GM18526 (cell line): ENCODE data around the gene LINC01488.

ENCODE experiments used
- POLR2A ChIP-seq: IDR thresholded peaks from 3 replicates; pipeline ENCODE4 v1.6.1; 2011; ENCODE audit not compliant: insufficient read length; ENCODE audit errors: extremely low read depth

LINC01488 gene

DNA sequence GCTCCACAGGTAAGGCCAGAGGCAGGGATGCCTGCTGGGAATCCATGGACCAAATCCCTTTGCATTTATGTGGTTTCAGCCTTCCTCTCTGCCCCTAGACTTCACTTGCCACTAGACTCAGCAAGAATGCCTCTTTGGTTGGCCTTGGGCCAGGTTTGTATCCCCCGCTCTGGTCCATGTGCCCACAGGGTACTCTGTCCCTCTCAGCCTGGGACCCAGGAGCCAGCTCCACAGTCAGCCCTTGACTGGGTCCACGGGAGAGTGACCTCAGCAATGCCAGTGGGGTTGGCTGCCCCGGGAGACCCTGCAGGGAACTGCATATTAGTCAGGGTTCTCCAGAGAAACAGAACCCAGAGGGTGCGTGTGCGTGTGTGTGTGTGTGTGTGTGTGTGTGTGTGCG is 28.3 kb upstream of the LINC01488 start:
- TF ChIP-seq POLR2A = no peak

DNA sequence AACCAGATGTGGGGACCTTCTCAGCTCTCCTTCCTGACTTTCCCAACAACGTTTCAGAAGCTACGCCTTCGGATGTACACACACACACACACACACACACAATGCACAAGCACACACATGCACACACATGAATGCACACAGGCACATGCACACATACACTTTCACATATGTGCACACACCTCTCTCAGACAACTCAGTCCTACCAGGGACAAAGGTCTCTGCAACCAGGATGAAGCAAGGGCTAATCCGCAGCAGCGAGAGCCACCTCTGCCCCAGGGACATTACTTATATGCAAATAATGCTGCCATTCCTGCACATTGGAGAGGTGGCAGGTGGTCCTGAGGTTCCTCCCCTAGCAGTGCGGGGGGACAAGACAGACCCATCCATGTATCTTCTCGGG is 27.4 kb upstream of the LINC01488 start:
- TF ChIP-seq POLR2A = no peak

DNA sequence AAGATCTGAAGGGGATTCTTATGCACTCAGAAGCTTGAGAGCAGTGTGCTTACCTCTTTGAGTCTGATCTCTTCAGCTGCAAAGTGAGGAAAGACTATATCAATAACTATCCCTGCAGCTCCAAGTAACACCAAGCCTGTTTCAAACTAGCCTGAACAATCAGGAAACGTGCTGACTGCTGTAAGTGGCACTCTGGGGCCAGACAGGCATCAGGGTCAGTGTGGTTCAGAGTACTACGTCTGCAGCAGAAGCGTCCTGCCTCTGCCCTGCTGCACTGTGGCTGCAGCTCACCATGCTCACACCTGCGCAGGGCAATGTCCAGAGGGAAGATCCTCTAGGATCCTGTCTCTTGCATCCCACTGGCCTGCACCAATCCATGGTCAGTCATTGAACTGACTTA is 25.5 kb upstream of the LINC01488 start:
- TF ChIP-seq POLR2A = no peak

DNA sequence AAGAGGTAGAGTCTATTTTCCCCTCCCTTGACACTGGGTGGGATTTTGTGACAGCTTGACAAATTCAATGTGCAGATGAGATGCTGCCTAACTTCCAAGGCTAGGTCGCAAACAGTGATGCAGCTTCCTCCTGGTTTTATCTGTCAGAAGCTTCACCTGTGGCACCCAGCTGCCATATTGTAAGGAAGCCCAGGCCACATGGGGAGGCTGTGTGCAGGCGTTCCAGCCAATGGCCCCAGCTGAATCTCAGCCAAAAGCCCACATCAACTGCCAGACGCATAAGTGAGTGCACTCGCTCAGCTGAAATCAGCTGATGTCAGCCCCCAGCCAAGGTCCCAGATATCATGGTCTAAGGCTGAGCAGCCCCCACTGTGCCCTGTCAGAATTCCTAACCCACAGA is 24.8 kb upstream of the LINC01488 start:
- TF ChIP-seq POLR2A = no peak

DNA sequence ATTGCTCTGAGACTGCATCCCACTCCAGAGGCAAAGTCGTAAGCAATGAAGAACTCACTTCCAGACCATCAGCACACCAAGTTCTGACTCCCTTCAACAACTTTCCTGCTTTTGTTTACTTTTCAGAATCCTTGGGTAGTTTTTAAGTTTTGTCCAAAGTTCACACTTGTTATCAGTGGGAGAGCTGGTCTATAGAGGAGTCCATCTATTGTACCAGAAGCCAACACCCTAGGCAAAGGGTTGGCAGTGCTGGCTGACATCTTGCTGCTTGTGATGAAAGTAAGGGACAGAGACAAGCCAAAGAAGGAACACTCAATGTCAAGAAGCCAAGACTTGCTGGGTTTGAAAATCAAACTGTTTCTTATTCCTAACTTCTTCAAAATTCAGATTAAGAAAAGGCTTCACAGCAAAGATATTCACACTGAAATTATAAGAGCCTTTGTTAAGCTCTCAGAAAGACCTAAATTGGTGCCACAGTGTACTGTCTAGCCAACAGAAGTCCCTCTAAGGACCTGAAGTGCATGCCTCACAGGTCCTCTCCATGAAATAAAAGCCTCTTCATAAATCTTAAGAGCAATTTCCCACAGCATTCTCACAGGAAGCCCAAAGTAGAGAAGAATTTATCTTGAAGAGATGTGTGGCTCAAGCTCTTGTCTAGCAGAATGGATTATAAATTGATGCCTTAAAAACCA is 21.5 kb upstream of the LINC01488 start:
- TF ChIP-seq POLR2A = no peak

DNA sequence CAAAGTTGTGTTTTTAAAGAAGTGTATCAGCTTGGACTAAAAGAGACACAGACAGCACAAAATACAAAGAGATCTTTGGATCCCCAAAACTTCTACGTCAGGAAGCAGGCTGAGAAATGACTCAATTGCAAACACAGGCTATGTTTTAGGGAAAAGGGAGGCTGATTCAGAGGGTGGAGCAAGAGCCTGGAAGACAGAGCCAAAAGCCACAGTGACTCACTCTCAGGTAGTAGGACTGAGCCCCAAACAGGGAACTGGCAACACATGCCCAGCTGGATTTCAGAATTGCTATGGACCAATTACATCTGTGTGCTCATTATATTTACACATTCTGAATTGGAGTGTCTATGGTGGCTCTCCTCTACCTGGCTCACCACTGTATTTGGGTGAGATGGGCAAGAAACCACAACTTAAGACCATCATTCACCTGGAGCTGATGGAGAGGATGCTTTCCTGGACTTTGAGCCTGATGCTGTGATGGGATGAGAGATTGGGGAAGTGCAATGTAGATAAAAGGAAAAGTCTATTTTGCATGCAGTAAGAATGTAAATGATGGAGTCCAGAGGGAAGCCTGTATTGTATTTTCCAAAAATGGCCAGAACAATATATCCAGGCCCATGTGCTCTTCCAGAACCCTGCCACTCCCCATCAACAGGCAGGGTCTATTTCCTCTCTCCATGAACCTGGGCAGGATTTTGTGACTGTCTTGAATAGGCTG is 20.8 kb upstream of the LINC01488 start:
- TF ChIP-seq POLR2A = no peak

DNA sequence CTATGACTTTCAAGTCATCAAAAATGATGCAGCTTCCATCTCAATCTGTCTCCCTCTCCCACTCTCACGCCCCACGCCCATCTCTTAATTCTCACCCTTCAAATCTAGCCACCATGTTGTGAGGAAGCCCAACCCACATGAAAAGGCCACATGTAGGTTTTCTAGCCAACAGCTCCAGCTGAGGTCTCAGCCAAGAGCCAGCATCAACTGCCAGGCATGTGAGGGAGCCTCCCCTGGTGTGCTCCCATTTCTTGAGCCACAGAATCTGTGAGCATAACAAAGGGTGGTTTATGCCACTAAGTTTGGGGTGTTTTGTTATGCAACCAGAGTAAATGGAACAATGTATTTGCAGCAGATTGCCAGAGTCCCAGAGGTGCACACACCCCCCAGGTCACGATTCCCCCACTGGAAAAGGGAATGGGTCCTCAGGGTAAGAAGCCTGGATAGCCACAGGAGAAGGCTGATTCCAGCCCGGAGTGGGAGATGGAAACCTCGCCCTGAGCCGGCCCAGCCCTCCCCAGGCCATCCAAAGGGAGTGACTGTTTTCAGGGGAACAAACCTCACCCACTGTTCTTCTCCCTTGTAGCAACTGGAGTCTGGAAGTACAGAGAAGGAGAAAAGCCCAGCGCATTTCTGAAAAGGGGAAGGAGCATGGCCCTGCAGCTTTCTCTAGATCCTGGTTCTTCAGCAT is 20.0 kb upstream of the LINC01488 start:
- TF ChIP-seq POLR2A = no peak

DNA sequence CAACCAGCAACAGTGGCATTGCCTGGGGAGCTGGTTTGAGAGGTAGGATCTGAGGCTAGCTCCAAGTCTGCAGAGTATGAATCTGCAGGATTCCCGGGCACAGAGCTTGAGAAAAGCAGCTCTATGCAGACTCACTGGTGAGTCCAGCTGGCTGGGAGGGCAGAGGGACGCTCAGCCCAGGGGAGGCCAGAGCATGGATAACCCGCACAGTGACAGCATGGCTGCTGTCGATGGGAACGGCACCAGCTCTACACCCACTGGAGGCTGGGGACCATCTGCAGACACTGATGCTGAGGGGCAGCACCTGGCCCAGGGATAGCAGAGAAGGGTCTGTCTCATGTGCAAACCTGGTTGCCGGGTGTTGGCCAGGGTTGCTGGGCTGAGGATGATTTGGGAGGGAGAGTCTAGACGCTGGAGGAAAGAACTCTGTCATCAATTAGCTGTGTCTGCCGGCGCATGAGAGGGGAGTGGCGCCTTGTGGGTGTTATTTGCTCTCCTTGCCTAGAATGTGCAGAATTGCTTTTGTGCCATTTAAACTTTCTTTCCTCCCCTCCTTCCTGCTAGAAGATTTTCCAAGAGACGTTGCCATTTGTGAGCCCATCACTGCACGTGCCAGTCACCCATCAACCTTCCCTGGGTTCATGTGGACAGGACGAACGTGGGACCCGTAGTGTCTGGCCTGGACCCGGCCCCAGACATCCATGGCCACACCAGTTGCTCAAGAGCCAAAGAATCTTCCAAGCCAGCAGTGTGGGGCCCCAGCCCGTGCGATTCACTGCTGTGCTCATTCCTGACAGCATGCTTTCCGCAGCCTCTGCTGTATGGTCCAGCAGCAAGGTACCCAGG is 19.1 kb upstream of the LINC01488 start:
- TF ChIP-seq POLR2A = no peak

DNA sequence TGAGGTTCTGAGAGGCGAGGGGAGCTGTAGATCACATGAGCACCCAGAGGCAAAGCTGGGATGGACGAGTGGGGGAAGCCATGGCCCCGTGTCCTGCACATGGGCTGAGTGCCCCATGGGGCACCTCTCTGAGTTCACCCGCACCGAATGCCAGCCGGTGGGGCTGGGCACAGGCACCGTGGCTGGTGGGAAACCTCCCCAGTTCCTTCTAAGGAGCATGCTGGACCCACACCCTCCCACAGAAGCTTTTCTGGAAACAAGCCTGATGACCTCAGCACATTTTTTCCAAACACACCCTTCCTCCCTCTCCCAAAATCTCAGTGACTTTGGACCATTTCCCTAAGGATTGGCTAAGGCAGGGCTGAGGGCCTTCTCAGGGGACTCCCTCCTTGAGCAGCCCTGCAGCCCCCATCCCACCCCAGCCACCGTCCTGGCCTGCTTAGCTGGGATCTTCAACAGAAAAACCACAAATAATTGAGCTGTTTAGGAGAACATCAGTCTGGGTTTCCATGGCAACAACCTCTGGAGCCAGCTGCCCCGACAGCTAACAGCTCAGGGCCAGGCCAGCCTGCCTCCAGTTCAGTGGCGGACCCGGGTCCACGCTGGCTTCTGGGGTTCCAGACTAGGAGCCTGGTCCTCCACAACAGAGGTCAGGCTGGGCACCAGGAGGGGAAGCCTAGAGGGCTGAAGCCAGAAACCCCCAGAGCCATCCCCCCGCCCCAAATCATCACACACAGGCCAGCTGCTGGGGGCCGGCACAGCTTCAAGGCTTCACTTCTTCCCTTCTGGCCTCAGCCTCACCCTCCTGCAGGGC is 18.1 kb upstream of the LINC01488 start:
- no peak for TF ChIP-seq POLR2A

DNA sequence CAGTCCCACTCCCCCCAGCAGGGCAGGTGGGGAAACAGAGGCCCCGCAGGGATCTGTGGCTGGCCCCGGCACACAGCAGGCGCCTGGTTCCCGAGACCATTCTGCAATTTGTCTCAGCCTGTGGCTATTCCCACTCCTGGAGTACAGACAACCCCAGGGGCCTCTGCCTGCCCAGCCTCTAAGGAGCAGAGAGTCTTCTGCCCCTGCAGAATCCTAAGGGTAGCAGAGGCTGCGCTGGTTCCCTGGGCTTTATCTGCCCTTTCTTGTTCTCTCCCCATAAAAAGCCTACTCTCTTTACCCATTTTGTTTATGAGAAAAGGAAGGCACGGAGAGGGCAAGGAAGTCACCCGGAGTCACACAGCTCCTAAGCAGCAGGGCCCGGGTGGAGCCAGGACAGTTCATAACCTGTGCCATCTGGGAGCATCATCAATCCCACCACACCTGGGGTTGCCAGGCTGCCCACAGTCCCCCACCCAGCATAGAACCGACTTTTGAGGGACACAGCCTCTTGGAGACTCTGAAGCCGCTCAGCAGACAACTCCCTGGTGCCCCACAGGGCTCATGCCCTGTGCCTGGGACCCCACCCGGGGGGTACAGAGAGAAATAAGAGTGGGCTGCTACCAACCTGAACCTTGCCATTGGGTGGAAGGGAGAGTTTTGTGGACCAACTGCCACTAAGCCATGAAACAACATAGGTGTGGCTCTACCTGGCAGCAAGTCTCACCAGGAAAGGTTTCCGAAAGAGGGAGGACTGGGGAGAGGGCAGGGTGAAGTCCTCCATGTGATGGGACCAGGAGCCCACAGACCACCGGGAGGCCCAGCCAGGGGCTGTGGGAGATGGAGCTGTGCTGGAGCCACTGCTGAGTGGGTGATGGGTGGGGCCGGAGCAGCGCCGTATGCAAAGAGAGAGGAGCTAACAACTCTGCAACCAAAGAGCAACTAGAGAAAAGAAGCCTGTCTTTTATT is 17.2 kb upstream of the LINC01488 start:
- TF ChIP-seq POLR2A = no peak

DNA sequence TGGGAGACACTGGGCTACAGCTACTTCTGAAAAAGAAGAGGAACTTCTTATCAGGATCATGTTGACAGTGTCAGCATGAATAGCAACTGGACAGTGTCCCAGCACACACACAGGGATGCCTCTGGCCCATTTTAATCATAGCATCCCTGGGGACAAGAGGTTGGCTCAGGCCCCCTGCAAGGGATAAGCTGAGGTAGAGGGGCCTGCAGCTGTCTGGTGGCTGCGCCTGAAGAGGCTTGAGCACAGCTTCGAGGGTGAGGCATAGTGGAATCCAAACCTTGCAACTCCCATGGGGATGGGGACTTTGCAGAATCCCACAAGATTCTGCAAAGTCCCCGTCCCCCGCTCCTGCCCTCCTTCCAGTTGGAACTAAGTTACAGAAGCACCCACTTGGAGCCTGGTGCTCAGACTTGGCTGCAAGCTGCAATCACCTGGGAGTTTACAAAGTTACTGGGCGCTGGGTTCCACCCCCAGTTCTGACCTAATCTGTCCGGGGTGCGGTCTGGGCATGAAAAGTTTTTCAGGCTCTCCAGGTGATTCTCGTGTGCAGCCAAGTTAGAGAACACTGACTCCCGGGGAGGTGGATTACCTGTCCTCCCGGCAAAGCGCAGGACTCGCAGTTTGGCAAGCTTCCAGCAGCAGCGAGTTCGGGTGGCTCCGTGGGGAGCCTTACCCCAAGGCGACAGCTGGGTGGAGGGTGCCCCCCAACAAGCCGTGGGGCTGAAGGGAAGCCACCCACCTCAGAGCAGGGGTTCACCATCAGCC is 16.0 kb upstream of the LINC01488 start:
- TF ChIP-seq POLR2A = no peak

DNA sequence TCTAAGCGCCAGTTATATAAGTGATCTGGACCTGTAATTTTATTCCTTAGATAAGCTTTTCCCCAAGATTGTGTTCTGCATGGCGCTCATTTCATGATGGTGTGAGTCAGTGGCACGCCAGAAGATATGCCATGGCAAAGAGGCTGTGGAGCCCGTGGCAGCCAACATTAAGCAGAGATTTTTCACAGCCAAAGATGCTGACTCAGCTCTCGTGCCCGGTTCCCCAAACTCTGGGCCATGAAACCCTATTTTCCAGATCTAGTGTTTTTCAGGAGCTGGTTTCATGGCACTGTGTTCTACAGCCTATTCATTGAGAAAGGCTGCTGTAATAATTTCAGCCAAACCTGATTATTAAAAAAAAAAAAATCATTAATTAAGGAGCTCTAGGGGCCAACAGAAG is 15.4 kb upstream of the LINC01488 start:
- TF ChIP-seq POLR2A = no peak

DNA sequence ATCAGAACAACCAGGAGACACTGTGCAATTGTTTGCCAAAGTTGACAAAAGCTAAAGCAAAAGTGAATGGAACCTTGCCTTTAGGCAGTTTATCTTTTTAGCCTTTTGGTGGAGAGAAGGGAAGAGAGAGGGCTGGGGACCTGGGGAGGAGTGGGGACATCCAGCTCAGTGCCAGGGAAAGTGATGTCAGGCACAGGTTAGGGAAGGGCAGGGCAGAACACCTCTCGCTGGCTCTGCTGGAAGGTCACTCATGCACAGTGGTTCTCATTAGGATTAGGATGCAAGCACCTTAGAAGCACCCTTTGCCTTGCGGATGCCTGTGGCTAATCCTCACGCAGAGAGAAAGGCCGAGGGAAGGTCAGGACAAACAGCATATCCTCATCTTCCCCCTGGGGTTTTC is 14.3 kb upstream of the LINC01488 start:
- no peak for TF ChIP-seq POLR2A
